HG03432 (cell line): Measurements from ENCODE around the gene CBY3.
"Not testable (repeated sequence)": the region's sequence is repeated elsewhere in the genome, so short reads cannot be mapped to it uniquely, and the experiment has no call there.

Experiments
- ATAC-seq: cut with Tn5 transposase; IDR thresholded peaks from one replicate; pipeline ENCODE4 v1.9.1; 2021; ENCODE audit warnings: mild to moderate bottlenecking, moderate library complexity; ENCODE audit not compliant: unreplicated experiment

CBY3 gene

GRCh38 chr5:179680780-179681401, at the start of gene CBY3:
TSS of gene CBY3 (minus strand) at chr5:179681034. CDS start at chr5:179680918, 116 bp downstream.
- ATAC-seq: no peak

- ATAC-seq: no peak
These were observed 49.5 kb upstream of the CBY3 start for GRCh38 chr5:179730356-179730755.

- ATAC-seq: no peak
These were observed 48.9 kb upstream of the CBY3 start for GRCh38 chr5:179729727-179730126.

- no peak for ATAC-seq
These were observed 48.5 kb upstream of the CBY3 start for GRCh38 chr5:179729303-179729702.

GRCh38 chr5:179727106-179727505, 46.3 kb upstream of the CBY3 start:
- ATAC-seq: no peak

- no peak for ATAC-seq
These were observed 43.3 kb upstream of the CBY3 start for GRCh38 chr5:179724163-179724562.

GRCh38 chr5:179720222-179720621, 39.4 kb upstream of the CBY3 start:
- ATAC-seq: no peak

- ATAC-seq: no peak
These were observed 35.5 kb upstream of the CBY3 start for GRCh38 chr5:179716286-179716685.

- no peak for ATAC-seq
These were observed 19.6 kb upstream of the CBY3 start for GRCh38 chr5:179700401-179700918.

GRCh38 chr5:179699616-179700237, 18.9 kb upstream of the CBY3 start:
- ATAC-seq: no peak

- no peak for ATAC-seq
These were observed 18.2 kb upstream of the CBY3 start, which contains the start of gene CANX for GRCh38 chr5:179698935-179699615. TSS of gene CANX (plus strand) at chr5:179698967. CDS start at chr5:179705682, 6,715 bp downstream.

GRCh38 chr5:179697993-179698934, 17.4 kb upstream of the CBY3 start:
- peak; percentile 95 for ATAC-seq

- not testable (repeated sequence) for ATAC-seq
These were observed 16.7 kb upstream of the CBY3 start for GRCh38 chr5:179697543-179697942.

GRCh38 chr5:179697108-179697507, 16.3 kb upstream of the CBY3 start:
- ATAC-seq: no peak

- ATAC-seq: no peak
These were observed 15.8 kb upstream of the CBY3 start for GRCh38 chr5:179696603-179697002.

- no peak for ATAC-seq
These were observed 13.7 kb upstream of the CBY3 start for GRCh38 chr5:179694561-179694960.

GRCh38 chr5:179689212-179689611, 8.4 kb upstream of the CBY3 start:
- ATAC-seq: not testable (repeated sequence)

GRCh38 chr5:179680014-179680779, 637 bp downstream of the CBY3 start:
- ATAC-seq: no peak

GRCh38 chr5:179679014-179679674, 1.7 kb downstream of the CBY3 start:
- ATAC-seq: peak; percentile 10
